CD4-positive, alpha-beta T cell (primary cell): ENCODE results near the gene TCF21. TPM values are rescaled to one million over a fixed set of nuclear protein-coding genes. Genes with fewer than 3 reads are reported as not detected.

ENCODE experiments used
- ATAC-seq: fragments of 200-7000 bp; cut with Tn5 transposase; one replicate; pipeline ENCODE4 v1.10.0; 2022; ENCODE audit warnings: mild to moderate bottlenecking; ENCODE audit not compliant: poor library complexity
- CTCF ChIA-PET: fragments of 350-600 bp; sonication (Branson Sonifier 250); formaldehyde crosslinking; loops from one replicate; lab custom pipeline; 2021; ENCODE audit warnings: antibody characterized with exemption, inconsistent platforms; lab: Charles Lee
- POLR2A ChIA-PET: fragments of 350-600 bp; sonication (Branson Sonifier 250); formaldehyde crosslinking; loops from one replicate; lab custom pipeline; 2021; ENCODE audit warnings: antibody characterized with exemption, inconsistent platforms; lab: Charles Lee
- DNase-seq, 14 experiments: peaks; one replicate each; pipeline ENCODE4 v3.0.0-alpha.2; 2013 to 2020; ENCODE audit warnings: mixed read lengths in 2 of 14
- H3K27ac ChIP-seq, 2 donors: one replicate each; pipeline versions ENCODE4 v1.5.1 to v1.7.0; 2013; ENCODE audit warnings: low read length in 2 of 2, low read depth in 1 of 2, mild to moderate bottlenecking in 1 of 2
- H3K27me3 ChIP-seq, 2 experiments: 1 replicate in 1 of 2; 2 replicates in 1 of 2; pipeline versions ENCODE4 v1.6.1 to v1.7.0; 2013; ENCODE audit warnings: low read length in 2 of 2, control low read depth in 1 of 2, mild to moderate bottlenecking in 1 of 2, moderate library complexity in 1 of 2; ENCODE audit not compliant: insufficient read depth in 2 of 2, control insufficient read depth in 1 of 2
- H3K36me3 ChIP-seq: one replicate; pipeline ENCODE4 v1.6.1; 2013; ENCODE audit warnings: low read length, control low read depth; ENCODE audit not compliant: insufficient read depth
- H3K4me1 ChIP-seq: one replicate; pipeline ENCODE4 v1.6.1; 2013; ENCODE audit warnings: low read length, control low read depth; ENCODE audit not compliant: insufficient read depth
- H3K4me3 ChIP-seq: one replicate; pipeline ENCODE4 v1.5.1; 2013; ENCODE audit warnings: mild to moderate bottlenecking, low read length, moderate library complexity
- H3K9me3 ChIP-seq, 2 experiments: 1 replicate in 1 of 2; 2 replicates in 1 of 2; pipeline versions ENCODE4 v1.6.1 to v1.7.0; 2013; ENCODE audit warnings: low read length in 2 of 2, mild to moderate bottlenecking in 2 of 2, control low read depth in 1 of 2, moderate library complexity in 1 of 2; ENCODE audit not compliant: control insufficient read depth in 1 of 2, insufficient read depth in 1 of 2
- H3K27ac Mint-ChIP-seq: one replicate; pipeline ENCODE4 v1.8.0; 2020; ENCODE audit warnings: mixed read lengths
- H3K27me3 Mint-ChIP-seq: one replicate; pipeline ENCODE4 v1.8.0; 2021; ENCODE audit warnings: mixed read lengths
- H3K36me3 Mint-ChIP-seq: one replicate; pipeline ENCODE4 v1.8.0; 2021; ENCODE audit warnings: low read depth, mixed read lengths
- H3K4me1 Mint-ChIP-seq: one replicate; pipeline ENCODE4 v1.8.0; 2021; ENCODE audit warnings: low read depth, mixed read lengths
- H3K4me3 Mint-ChIP-seq: one replicate; pipeline ENCODE4 v1.8.0; 2020; ENCODE audit warnings: mild to moderate bottlenecking, mixed read lengths
- H3K9me3 Mint-ChIP-seq: one replicate; pipeline ENCODE4 v1.8.0; 2020; ENCODE audit warnings: mixed read lengths
- CTCF ChIP-seq: fragments of 200-600 bp; IDR thresholded peaks from one replicate; pipeline ENCODE4 v1.8.0; 2022; ENCODE audit warnings: antibody characterized with exemption, mild to moderate bottlenecking
- intact Hi-C, 2 experiments: fragments of 100-400 bp; cut with DNase I in 1 of 2; cut with micrococcal nuclease in 1 of 2; formaldehyde crosslinking; loops; one replicate each; pipeline versions ENCODE4 v1.15.1 to v1.9.0; 2023 to 2025; cut with DNase I, micrococcal nuclease
- total RNA-seq, 174 experiments: library from RNA in 2 of 174; stranded (reverse) in 2 of 174; gene quantifications; one replicate each; pipeline ENCODE4 v1.2.3 and lab custom pipeline; 2021 to 2026

The TCF21 gene
- total RNA-seq, 2 experiments from 2014 or later = not detected

- no peak overlapping the region for H3K4me3 ChIP-seq
- H3K36me3 ChIP-seq = no peaks in the 10 kb centered on the region
- TF ChIP-seq CTCF = no peak
- peaks cover 21 to 43% of the 10 kb centered on the region in 2 experiments for H3K27me3 ChIP-seq
- no peak overlapping the region for H3K27ac Mint-ChIP-seq
- H3K4me1 ChIP-seq = peaks cover 10% of the 10 kb centered on the region
- H3K27me3 Mint-ChIP-seq = peaks cover 85% of the 10 kb centered on the region
- no peaks in the 10 kb centered on the region for H3K36me3 Mint-ChIP-seq
- CTCF ChIA-PET = no interaction called here
- H3K4me3 Mint-ChIP-seq = no peak overlapping the region
- H3K27ac ChIP-seq = no peak overlapping the region
- ATAC-seq (no peak), DNase-seq (no peak)
- POLR2A ChIA-PET = no interaction called here
- H3K4me1 Mint-ChIP-seq = peaks cover 7% of the 10 kb centered on the region
- peaks cover 5% of the 10 kb centered on the region for H3K9me3 Mint-ChIP-seq
- H3K9me3 ChIP-seq = peaks cover 5 to 6% of the 10 kb centered on the region in 2 experiments
- intact Hi-C loops = no loop called here
Measured at GRCh38 chr6:133855276-133855990, 33.5 kb upstream of the TCF21 start.

- no peak overlapping the region for H3K4me3 Mint-ChIP-seq
- Histone ChIP-seq H3K4me3 (no peak overlapping the region), H3K27me3 (peaks cover 21 to 40% of the 10 kb centered on the region in 2 experiments), H3K36me3 (no peaks in the 10 kb centered on the region), H3K9me3 (peaks cover 5 to 6% of the 10 kb centered on the region in 2 experiments), H3K27ac (no peak overlapping the region), H3K4me1 (peaks cover 10% of the 10 kb centered on the region)
- intact Hi-C loops = no loop called here
- DNase-seq = no peak
- POLR2A ChIA-PET = no interaction called here
- H3K36me3 Mint-ChIP-seq = no peaks in the 10 kb centered on the region
- peaks cover 7% of the 10 kb centered on the region for H3K4me1 Mint-ChIP-seq
- TF ChIP-seq CTCF = no peak
- H3K27me3 Mint-ChIP-seq = peaks cover 85% of the 10 kb centered on the region
- CTCF ChIA-PET = no interaction called here
- ATAC-seq = no peak
- no peak overlapping the region for H3K27ac Mint-ChIP-seq
- H3K9me3 Mint-ChIP-seq = peaks cover 9% of the 10 kb centered on the region
Measured at GRCh38 chr6:133855991-133856370, 32.9 kb upstream of the TCF21 start.

- intact Hi-C loops = no loop called here
Measured at GRCh38 chr6:133856911-133857310, 32.0 kb upstream of the TCF21 start.

More at GRCh38 chr6:133856911-133857310, 32.0 kb upstream of the TCF21 start:
- DNase-seq (no peak), ATAC-seq (no peak)
- H3K9me3 Mint-ChIP-seq = peaks cover 12% of the 10 kb centered on the region
- no peak overlapping the region for H3K4me3 Mint-ChIP-seq
- no peaks in the 10 kb centered on the region for H3K36me3 Mint-ChIP-seq
- TF ChIP-seq CTCF = no peak
- Histone ChIP-seq H3K9me3 (peaks cover 0 to 6% of the 10 kb centered on the region in 2 experiments), H3K27ac (no peak overlapping the region), H3K36me3 (no peaks in the 10 kb centered on the region), H3K27me3 (peaks cover 21 to 40% of the 10 kb centered on the region in 2 experiments), H3K4me3 (no peak overlapping the region), H3K4me1 (peaks cover 10% of the 10 kb centered on the region)
- peaks cover 85% of the 10 kb centered on the region for H3K27me3 Mint-ChIP-seq
- POLR2A ChIA-PET = no interaction called here
- CTCF ChIA-PET = no interaction called here
- H3K4me1 Mint-ChIP-seq = peaks cover 7% of the 10 kb centered on the region
- H3K27ac Mint-ChIP-seq = no peak overlapping the region
